NCI-H2196 (cell line): Measurements from ENCODE around the gene NFX1.
"Not testable (repeated sequence)": the region's sequence is repeated elsewhere in the genome, so short reads cannot be mapped to it uniquely, and the experiment has no call there.

ENCODE experiments used
- DNase-seq: peaks from one replicate; lab custom pipeline; 2025; ENCODE audit not compliant: unreplicated experiment; lab: John Stamatoyannopoulos, UW

NFX1 gene

GRCh38 chr9:33306037-33306436 lies 15.7 kb downstream of the NFX1 start:
- DNase-seq, result no peak

- DNase-seq, result no peak
Observed at GRCh38 chr9:33307067-33307466, 16.8 kb downstream of the NFX1 start.

DNA sequence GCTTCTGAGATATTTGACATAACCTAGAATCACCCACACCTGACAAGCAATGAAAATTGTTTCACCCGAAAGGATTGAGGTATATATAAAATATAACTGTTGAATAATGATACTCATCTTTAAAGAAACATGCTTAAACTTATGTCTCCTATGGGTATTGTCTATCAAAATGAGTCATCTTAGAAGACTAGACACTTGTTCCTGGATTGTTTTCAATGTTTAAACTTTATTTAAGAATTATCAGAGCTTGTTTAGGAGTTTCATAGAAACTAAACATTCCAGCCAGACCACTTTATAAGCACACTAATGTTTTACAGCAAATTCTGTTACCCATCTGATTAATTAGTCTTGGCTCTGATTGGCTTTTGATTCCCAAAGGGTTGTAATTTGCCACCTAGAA lies 19.6 kb downstream of the NFX1 start:
- DNase-seq, result no peak

DNA sequence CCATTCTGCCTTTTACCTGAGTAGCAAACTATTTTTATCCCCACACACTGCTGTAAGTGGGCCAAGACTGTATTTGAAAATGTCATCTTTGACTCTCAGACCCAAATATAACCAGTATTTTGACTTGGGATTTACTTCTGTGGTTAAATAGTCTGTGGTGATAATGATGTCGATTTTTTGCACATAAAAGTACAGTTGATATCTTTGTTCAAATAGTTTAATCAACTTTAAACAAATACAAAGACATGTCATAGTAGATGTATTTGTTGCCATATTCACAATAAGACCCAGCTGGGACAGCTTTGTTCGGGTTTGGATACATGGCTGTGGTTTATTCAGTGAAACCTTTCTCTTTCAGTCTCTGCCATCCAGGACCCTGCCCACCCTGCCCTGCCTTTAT lies 20.4 kb downstream of the NFX1 start:
- DNase-seq, result no peak

DNA sequence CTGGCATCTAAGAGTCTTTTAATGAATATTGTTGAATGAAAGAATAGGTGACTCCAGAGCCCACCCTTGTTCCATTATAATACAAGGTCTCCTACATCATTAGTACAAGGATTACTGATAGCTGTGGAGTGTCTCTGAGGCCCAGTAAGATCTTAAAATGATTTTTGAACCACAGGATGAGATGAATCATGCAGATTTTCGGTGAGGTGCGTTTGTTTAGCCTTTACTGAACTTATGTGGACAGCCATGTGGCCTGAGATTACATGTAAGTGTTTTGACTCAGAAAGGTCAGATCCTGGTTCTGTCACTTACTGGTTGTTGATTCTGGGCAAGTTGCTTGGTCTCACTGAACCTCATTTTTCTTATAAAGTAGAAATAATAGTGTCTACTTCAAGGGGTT lies 21.6 kb downstream of the NFX1 start:
- DNase-seq, result no peak

- DNase-seq, result no peak
Observed at GRCh38 chr9:33315371-33315770, 25.1 kb downstream of the NFX1 start.

DNA sequence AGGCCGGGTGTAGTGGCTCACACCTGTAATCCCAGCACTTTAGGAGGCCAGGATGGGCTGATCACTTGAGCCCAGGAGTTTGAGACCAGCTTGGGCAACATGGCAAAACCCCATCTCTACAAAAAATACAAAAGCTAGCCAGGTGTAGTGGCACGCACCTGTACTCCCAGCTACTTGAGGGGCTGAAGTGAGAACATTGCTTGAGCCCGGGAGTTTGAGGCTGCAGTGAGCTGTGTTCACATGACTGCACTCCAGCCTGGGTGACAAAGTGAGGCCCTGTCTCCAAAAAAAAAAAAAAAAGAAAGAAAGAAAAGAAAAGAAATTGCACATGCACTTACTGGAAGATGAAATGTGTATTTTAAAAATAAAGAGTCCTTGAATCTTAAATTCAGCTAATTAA lies 26.8 kb downstream of the NFX1 start:
- DNase-seq, result not testable (repeated sequence)

DNA sequence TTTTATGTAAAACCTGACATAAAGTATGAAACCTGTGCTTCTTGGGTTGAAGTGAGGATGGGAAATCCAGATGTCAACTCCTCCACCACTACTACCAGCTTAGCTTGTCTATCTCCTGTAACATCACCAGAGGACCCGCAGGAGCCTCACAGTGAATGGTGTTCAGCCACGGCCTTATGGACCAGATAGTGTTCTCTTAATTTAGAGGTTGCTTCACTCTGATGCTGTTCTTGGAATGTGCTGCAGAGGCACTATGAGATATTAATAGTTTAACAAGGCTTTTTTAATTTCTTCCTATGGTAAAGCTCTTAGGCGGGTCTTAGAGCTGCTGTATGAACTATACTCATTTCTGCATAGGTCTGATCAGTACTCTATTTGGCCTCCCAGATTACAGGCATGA lies 27.9 kb downstream of the NFX1 start:
- DNase-seq, result no peak

GRCh38 chr9:33318781-33319180 lies 28.5 kb downstream of the NFX1 start:
- DNase-seq, result no peak

GRCh38 chr9:33320230-33320567 lies 29.9 kb downstream of the NFX1 start:
- no peak for DNase-seq

GRCh38 chr9:33320568-33321261 lies 30.4 kb downstream of the NFX1 start:
- DNase-seq, result no peak

GRCh38 chr9:33329117-33329563 lies 38.8 kb downstream of the NFX1 start:
- peak; percentile 57 for DNase-seq

- no peak for DNase-seq
Observed at GRCh38 chr9:33329979-33330378, 39.7 kb downstream of the NFX1 start.

DNA sequence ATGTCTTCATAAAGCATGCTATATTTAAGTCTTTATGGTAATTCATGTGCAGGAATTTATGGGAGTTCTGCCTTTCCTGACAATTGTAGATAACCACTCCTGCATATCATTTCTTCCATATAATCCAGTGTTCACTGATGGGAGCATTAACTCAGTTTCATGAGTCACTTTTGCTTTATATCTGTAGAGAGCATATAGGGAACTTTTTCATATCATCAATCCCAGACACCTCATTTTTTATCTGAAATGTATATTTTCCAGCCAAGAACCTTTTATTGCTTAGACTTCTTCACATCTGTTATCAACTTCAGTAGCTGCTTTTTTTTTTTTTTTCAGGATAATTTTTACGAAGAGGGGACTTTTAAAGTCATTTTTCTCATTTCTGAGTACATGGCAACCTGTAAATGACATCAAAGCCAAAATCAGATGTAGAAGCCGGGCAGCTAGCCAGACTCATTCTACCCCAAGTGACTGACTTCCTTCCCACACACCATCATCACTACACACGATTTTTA lies 41.1 kb downstream of the NFX1 start:
- no peak for DNase-seq

GRCh38 chr9:33332011-33332410 lies 41.7 kb downstream of the NFX1 start:
- no peak for DNase-seq

DNA sequence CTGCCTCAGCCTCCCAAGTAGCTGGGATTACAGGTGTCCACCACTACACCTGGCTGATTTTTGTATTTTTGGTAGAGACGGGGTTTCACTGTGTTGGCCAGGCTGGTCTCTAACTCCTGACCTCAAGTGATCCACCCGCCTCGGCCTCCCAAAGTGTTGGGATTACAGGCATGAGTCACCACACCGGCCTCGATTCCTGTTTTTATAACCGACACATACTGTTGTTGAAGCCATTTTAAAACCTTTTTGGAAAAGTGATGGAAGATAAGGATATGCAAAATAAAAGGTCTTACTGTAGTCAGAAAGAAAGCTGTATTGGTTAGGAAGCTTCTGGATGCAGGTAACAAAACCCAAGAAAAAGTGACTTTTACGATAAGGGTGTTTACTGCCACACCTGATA lies 42.6 kb downstream of the NFX1 start:
- not testable (repeated sequence) for DNase-seq

DNA sequence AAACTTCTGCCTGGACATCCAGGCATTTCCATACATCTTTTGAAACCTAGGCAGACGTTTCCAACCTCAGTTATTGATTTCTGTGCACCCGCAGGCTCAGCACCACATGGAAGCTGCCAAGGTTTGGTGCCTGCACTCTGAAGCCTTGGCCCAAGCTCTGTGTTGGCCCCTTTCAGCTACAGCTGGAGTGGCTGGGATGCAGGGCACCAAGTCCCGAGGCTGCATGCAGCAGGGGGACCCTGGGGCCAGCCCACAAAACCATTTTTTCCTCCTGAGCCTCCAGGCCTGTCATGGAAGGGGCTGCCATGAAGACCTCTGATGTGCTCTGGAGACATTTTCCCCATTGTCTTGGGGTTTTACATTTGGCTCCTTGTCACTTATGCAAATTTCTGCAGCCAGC lies 49.9 kb downstream of the NFX1 start:
- no peak for DNase-seq

DNA sequence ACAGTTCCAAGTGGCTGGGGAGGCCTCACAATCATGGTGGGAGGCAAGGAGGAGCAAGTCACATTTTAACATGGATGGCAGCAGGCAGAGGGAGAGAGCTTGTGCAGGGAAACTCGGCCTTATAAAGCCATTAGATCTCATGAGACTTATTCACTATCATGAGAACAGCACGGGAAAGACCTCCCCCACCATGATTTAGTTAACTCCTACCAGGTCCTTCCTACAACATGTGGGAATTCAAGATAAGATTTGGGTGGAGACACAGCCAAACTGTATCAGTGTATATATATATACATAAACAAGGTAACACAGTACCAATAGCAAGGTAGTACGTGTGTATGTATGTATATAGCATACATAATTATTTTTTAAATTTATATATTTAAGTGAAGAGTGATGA lies 50.9 kb downstream of the NFX1 start:
- no peak for DNase-seq

DNA sequence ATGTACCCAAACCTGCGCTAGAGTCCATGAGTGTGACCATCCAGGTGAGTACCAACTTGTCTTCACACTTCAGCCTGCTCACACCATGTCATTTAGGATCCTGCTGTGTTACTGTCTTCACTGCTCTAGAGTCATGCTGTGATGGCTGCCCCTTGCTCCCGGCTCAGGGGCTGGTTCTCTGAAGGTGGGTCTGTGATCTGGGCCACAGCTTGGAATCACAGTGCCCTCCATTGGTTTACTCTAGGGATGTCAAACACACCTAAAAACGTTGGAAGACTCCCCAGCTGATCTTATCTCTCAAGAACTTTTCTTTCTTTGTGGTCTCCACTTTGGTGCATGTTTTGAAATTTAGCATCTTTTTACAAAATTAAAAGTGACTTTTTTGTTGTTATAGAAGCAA lies 53.8 kb downstream of the NFX1 start:
- no peak for DNase-seq

DNA sequence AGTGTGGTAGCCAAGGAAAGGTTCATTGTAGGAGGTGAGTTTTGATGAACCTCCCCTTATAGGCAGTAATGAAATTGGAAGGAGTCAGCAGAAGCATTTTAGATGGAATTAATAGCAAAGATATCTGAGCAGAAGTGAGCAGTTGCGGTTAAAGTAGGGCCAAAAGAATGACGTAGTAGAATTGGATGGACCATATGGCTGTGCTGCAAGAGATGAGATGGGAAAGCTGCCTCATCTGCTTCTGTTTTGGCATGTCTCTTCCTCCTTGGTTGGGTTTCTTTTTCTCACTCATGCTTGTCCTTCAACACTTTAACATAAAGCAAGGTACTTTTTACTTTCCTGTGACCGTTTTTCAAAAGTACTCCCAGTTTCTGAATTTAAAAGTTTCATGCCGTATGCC lies 56.2 kb downstream of the NFX1 start:
- no peak for DNase-seq

- no peak for DNase-seq
Observed at GRCh38 chr9:33348998-33349397, 58.7 kb downstream of the NFX1 start.

GRCh38 chr9:33349743-33350142 lies 59.4 kb downstream of the NFX1 start:
- no peak for DNase-seq

DNA sequence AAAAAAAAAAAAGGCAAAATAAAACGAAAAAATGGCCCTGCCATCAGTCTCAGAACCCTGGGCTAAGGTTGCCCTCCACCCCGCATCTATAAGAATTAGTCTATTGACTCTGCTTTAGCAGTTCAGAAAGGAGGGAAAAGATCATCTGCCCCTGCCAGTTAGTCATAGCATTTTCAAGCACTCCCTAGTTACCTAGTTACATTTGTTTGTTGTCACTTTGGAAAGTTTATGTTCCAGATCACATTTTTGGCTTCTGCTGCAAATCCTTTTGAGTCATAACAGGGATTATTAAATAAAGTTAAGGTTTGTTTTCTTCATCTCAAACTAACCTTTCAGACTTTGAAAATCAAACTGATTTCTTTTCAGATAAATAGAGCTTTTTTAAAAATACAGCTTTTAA lies 60.0 kb downstream of the NFX1 start:
- no peak for DNase-seq
